ENCODE results near the gene KRR1. TPM values are rescaled to one million over a fixed set of nuclear protein-coding genes. Genes with fewer than 3 reads are reported as not detected.

Gene KRR1
- total RNA-seq, 6 experiments from 2014 or later = 14.1 to 25.3 (median 20.3) TPM

GRCh38 chr12:75477137-75477536, 34.3 kb downstream of the KRR1 start:
- intact Hi-C loops (cut with DNase I) = no loop called here
- Histone ChIP-seq H3K4me3 (no peak overlapping the region), H3K27me3 (no peaks in the 10 kb centered on the region), H3K36me3 (no peaks in the 10 kb centered on the region), H3K9me3 (no peaks in the 10 kb centered on the region), H3K4me1 (no peaks in the 10 kb centered on the region), H3K27ac (no peak overlapping the region)
- ATAC-seq = no peak
- WGBS (ENCODE audit: insufficient coverage, low coverage, low lambda C conversion rate, missing lambda C conversion rate) = 77% methylated on average over 2 of the region's 2 CpGs
- TF ChIP-seq POLR2A (IDR thresholded peaks at IDR 0.05) = no peak
- TF ChIP-seq, protein P1, sequence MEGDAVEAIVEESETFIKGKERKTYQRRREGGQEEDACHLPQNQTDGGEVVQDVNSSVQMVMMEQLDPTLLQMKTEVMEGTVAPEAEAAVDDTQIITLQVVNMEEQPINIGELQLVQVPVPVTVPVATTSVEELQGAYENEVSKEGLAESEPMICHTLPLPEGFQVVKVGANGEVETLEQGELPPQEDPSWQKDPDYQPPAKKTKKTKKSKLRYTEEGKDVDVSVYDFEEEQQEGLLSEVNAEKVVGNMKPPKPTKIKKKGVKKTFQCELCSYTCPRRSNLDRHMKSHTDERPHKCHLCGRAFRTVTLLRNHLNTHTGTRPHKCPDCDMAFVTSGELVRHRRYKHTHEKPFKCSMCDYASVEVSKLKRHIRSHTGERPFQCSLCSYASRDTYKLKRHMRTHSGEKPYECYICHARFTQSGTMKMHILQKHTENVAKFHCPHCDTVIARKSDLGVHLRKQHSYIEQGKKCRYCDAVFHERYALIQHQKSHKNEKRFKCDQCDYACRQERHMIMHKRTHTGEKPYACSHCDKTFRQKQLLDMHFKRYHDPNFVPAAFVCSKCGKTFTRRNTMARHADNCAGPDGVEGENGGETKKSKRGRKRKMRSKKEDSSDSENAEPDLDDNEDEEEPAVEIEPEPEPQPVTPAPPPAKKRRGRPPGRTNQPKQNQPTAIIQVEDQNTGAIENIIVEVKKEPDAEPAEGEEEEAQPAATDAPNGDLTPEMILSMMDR (IDR thresholded peaks at IDR 0.05) = no peak
- DNase-seq = no peak

GRCh38 chr12:75476071-75476470, 35.3 kb downstream of the KRR1 start:
- no peak for TF ChIP-seq POLR2A (IDR thresholded peaks at IDR 0.05)
- TF ChIP-seq, protein P1 (IDR thresholded peaks at IDR 0.05) = no peak
- Histone ChIP-seq H3K27me3 (no peaks in the 10 kb centered on the region), H3K4me1 (no peaks in the 10 kb centered on the region), H3K9me3 (no peaks in the 10 kb centered on the region), H3K27ac (no peak overlapping the region), H3K4me3 (no peak overlapping the region), H3K36me3 (no peaks in the 10 kb centered on the region)
- intact Hi-C loops (cut with DNase I) = no loop called here
- WGBS (ENCODE audit: insufficient coverage, low coverage, low lambda C conversion rate, missing lambda C conversion rate) = 60% methylated on average over 1 of the region's 1 CpG
- DNase-seq (no peak), ATAC-seq (no peak)

DNA sequence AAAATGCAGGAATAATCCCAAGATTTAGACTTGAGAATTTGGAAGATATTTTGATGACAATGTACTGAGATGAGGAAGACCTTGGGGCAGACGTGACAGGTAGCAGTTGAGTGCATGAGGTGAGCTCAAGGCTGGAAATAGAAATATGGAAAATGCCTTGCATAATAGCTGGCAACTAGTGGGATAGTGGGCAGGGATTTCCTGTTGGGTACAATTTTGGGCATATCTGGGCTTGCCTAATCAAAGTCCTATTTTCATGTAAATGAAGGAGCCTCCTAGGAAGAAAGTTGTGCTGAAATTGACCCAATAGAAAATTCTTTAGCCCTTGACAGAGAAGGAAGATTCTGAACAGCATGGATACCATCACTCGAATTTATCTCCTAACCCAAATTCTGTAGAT, 37.3 kb downstream of the KRR1 start:
- Histone ChIP-seq H3K27ac (no peak overlapping the region), H3K9me3 (no peaks in the 10 kb centered on the region), H3K4me3 (no peak overlapping the region), H3K4me1 (no peaks in the 10 kb centered on the region), H3K27me3 (no peaks in the 10 kb centered on the region), H3K36me3 (no peaks in the 10 kb centered on the region)
- intact Hi-C loops (cut with DNase I) = no loop called here
- DNase-seq (no peak), ATAC-seq (no peak)
- TF ChIP-seq, protein P1 (IDR thresholded peaks at IDR 0.05) = no peak
- TF ChIP-seq POLR2A (IDR thresholded peaks at IDR 0.05) = no peak
- WGBS (ENCODE audit: insufficient coverage, low coverage, low lambda C conversion rate, missing lambda C conversion rate) = 30% methylated on average over 2 of the region's 2 CpGs

- Histone ChIP-seq H3K27ac (no peak overlapping the region), H3K9me3 (no peaks in the 10 kb centered on the region), H3K36me3 (no peaks in the 10 kb centered on the region), H3K4me3 (no peak overlapping the region), H3K27me3 (no peaks in the 10 kb centered on the region), H3K4me1 (no peaks in the 10 kb centered on the region)
- intact Hi-C loops (cut with DNase I) = no loop called here
- ATAC-seq (peak in 2 of 4 donors; percentile 30 to 51), DNase-seq (no peak)
- 66% methylated on average over 6 of the region's 6 CpGs for WGBS (ENCODE audit: insufficient coverage, low coverage, low lambda C conversion rate, missing lambda C conversion rate)
- TF ChIP-seq, protein P1 (IDR thresholded peaks at IDR 0.05) = no peak
- no peak for TF ChIP-seq POLR2A (IDR thresholded peaks at IDR 0.05)
Measured at GRCh38 chr12:75471902-75472890, 39.2 kb downstream of the KRR1 start.
